SK-N-SH treated with all-trans-retinoic acid at 6 μM for 48 hours (cell line): ENCODE measurements around the gene STARD10.
"Not testable (repeated sequence)": the region's sequence is repeated elsewhere in the genome, so short reads cannot be mapped to it uniquely, and the experiment has no call there.

ENCODE experiments used
- ATAC-seq: fragments of 200-7000 bp; cut with Tn5 transposase; 3 replicates; pipeline ENCODE4 v1.9.1; 2020; ENCODE audit warnings: mild to moderate bottlenecking, moderate library complexity
- ARNTL ChIP-seq: fragments of 450-650 bp; formaldehyde crosslinking; IDR thresholded peaks from 2 replicates; pipeline ENCODE4 v1.5.0; 2020; ENCODE audit warnings: low read depth, mild to moderate bottlenecking, moderate library complexity, borderline replicate concordance
- BACH2 ChIP-seq: fragments of 250-450 bp; sonication (Bioruptor Pico); IDR thresholded peaks from 2 replicates; pipeline ENCODE4 v1.9.0; 2021; ENCODE audit warnings: mild to moderate bottlenecking, borderline replicate concordance
- CSDC2 ChIP-seq: fragments of 250-450 bp; sonication (Bioruptor Pico); IDR thresholded peaks from 2 replicates; pipeline ENCODE4 v1.5.0; 2020; ENCODE audit warnings: mild to moderate bottlenecking, moderate library complexity
- ESRRG ChIP-seq: fragments of 250-450 bp; sonication (Bioruptor Pico); IDR thresholded peaks from 2 replicates; pipeline ENCODE4 v1.6.1; 2021; ENCODE audit warnings: mild to moderate bottlenecking
- GLIS3 ChIP-seq: fragments of 250-450 bp; sonication (Bioruptor Pico); IDR thresholded peaks from 2 replicates; pipeline ENCODE4 v1.5.0; 2020; ENCODE audit warnings: mild to moderate bottlenecking, moderate library complexity
- ISL1 ChIP-seq: fragments of 250-450 bp; sonication (Bioruptor Pico); IDR thresholded peaks from 2 replicates; pipeline ENCODE4 v2.1.2; 2022; ENCODE audit warnings: mild to moderate bottlenecking, moderate library complexity
- OSR1 ChIP-seq: fragments of 250-450 bp; sonication (Bioruptor Pico); IDR thresholded peaks from 2 replicates; pipeline ENCODE4 v1.8.0; 2022; ENCODE audit warnings: moderate library complexity, mild to moderate bottlenecking, inconsistent platforms
- POU6F1 ChIP-seq: fragments of 250-450 bp; sonication (Bioruptor Pico); IDR thresholded peaks from 2 replicates; pipeline ENCODE4 v1.8.0; 2021; ENCODE audit warnings: low read depth, mild to moderate bottlenecking, moderate library complexity, borderline replicate concordance
- RARB ChIP-seq: fragments of 250-450 bp; sonication (Bioruptor Pico); IDR thresholded peaks from 2 replicates; pipeline ENCODE4 v1.8.0; 2021; ENCODE audit warnings: mild to moderate bottlenecking, moderate library complexity
- SNAI2 ChIP-seq: fragments of 250-450 bp; sonication (Bioruptor Pico); IDR thresholded peaks from 2 replicates; pipeline ENCODE4 v1.5.0; 2020; ENCODE audit warnings: mild to moderate bottlenecking, moderate library complexity
- TCF4 ChIP-seq: fragments of 250-450 bp; sonication (Bioruptor Pico); IDR thresholded peaks from 2 replicates; pipeline ENCODE4 v1.8.0; 2021; ENCODE audit warnings: mild to moderate bottlenecking, moderate library complexity, borderline replicate concordance
- TOX ChIP-seq: fragments of 250-450 bp; sonication (Bioruptor Pico); IDR thresholded peaks from 2 replicates; pipeline ENCODE4 v1.8.0; 2021; ENCODE audit warnings: mild to moderate bottlenecking, moderate library complexity, borderline replicate concordance
- TSHZ2 ChIP-seq: fragments of 250-450 bp; sonication (Bioruptor Pico); IDR thresholded peaks from 2 replicates; pipeline ENCODE4 v1.5.0; 2020; ENCODE audit warnings: mild to moderate bottlenecking, moderate library complexity
- ZC3H10 ChIP-seq: fragments of 250-450 bp; sonication (Bioruptor Pico); IDR thresholded peaks from 2 replicates; pipeline ENCODE4 v1.5.1; 2021; ENCODE audit warnings: mild to moderate bottlenecking, moderate library complexity
- ZFP3 ChIP-seq: fragments of 250-450 bp; sonication (Bioruptor Pico); IDR thresholded peaks from 2 replicates; pipeline ENCODE4 v1.5.0; 2020; ENCODE audit warnings: mild to moderate bottlenecking, moderate library complexity
- ZFP30 ChIP-seq: fragments of 450-650 bp; formaldehyde crosslinking; IDR thresholded peaks from 2 replicates; pipeline ENCODE4 v1.5.0; 2022; ENCODE audit warnings: mild to moderate bottlenecking, moderate library complexity
- ZNF70 ChIP-seq: fragments of 450-650 bp; formaldehyde crosslinking; IDR thresholded peaks from 2 replicates; pipeline ENCODE4 v1.5.0; 2020; ENCODE audit warnings: mild to moderate bottlenecking, moderate library complexity
- ZNF8 ChIP-seq: fragments of 450-650 bp; formaldehyde crosslinking; IDR thresholded peaks from 2 replicates; pipeline ENCODE4 v1.5.0; 2020; ENCODE audit warnings: mild to moderate bottlenecking, moderate library complexity
- TF ChIP-seq, protein P1 (sequence below): fragments of 250-450 bp; sonication (Bioruptor Pico); IDR thresholded peaks from 2 replicates; pipeline ENCODE4 v1.8.0; 2020; ENCODE audit warnings: mild to moderate bottlenecking, moderate library complexity, borderline replicate concordance
- TF ChIP-seq, protein P2 (sequence below): fragments of 250-450 bp; sonication (Bioruptor Pico); IDR thresholded peaks from 2 replicates; pipeline ENCODE4 v1.5.1; 2021; ENCODE audit warnings: mild to moderate bottlenecking, moderate library complexity
- TF ChIP-seq, protein P3 (sequence below): fragments of 250-450 bp; sonication (Bioruptor Pico); IDR thresholded peaks from 2 replicates; pipeline ENCODE4 v1.5.1; 2020; ENCODE audit warnings: low read depth, mild to moderate bottlenecking, moderate library complexity

Gene STARD10

GRCh38 chr11:72793076-72793424, 797 bp downstream of the STARD10 start:
- TF ChIP-seq, protein P1, sequence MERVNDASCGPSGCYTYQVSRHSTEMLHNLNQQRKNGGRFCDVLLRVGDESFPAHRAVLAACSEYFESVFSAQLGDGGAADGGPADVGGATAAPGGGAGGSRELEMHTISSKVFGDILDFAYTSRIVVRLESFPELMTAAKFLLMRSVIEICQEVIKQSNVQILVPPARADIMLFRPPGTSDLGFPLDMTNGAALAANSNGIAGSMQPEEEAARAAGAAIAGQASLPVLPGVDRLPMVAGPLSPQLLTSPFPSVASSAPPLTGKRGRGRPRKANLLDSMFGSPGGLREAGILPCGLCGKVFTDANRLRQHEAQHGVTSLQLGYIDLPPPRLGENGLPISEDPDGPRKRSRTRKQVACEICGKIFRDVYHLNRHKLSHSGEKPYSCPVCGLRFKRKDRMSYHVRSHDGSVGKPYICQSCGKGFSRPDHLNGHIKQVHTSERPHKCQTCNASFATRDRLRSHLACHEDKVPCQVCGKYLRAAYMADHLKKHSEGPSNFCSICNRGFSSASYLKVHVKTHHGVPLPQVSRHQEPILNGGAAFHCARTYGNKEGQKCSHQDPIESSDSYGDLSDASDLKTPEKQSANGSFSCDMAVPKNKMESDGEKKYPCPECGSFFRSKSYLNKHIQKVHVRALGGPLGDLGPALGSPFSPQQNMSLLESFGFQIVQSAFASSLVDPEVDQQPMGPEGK (CRISPR knock-in tag): no peak
- TF ChIP-seq CSDC2 (CRISPR knock-in tag) (no peak), TSHZ2 (CRISPR knock-in tag) (no peak), ZNF70 (CRISPR knock-in tag) (no peak), RARB (CRISPR knock-in tag) (no peak)
- TF ChIP-seq, protein P2, sequence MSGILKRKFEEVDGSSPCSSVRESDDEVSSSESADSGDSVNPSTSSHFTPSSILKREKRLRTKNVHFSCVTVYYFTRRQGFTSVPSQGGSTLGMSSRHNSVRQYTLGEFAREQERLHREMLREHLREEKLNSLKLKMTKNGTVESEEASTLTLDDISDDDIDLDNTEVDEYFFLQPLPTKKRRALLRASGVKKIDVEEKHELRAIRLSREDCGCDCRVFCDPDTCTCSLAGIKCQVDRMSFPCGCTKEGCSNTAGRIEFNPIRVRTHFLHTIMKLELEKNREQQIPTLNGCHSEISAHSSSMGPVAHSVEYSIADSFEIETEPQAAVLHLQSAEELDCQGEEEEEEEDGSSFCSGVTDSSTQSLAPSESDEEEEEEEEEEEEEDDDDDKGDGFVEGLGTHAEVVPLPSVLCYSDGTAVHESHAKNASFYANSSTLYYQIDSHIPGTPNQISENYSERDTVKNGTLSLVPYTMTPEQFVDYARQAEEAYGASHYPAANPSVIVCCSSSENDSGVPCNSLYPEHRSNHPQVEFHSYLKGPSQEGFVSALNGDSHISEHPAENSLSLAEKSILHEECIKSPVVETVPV: no peak
- no peak for ATAC-seq

DNA sequence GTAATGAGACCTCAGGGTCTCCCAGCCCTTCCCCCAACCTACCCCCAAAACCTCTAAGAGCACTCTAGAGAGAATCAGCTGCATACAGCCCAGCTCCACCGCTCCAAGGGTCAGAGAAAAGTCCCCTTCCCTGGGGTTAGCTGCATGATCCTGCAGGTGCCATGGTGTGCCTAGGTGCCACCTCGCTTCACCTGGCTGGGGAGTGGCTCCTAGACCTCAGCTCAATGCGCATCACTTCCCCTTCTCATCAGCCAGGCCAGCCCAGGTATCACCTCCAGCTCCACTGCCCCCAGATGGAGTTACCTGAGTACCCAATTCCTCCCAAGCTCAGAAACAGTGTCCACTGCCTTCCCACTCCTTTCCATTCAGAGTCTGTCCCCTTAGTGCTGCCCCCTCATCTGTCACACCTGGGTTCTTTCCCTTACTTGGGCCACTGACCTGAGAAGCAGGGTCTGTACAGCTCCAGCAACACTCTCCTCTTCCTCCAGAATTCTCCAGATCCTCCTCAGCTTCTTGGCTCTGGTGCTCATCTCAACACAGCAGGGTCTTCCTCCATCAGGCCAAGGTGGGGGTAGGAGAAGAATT, 1.3 kb downstream of the STARD10 start:
- ATAC-seq: no peak
- TF ChIP-seq ZFP3 (CRISPR knock-in tag): no peak
- TF ChIP-seq, all 23 proteins: peak for 0

DNA sequence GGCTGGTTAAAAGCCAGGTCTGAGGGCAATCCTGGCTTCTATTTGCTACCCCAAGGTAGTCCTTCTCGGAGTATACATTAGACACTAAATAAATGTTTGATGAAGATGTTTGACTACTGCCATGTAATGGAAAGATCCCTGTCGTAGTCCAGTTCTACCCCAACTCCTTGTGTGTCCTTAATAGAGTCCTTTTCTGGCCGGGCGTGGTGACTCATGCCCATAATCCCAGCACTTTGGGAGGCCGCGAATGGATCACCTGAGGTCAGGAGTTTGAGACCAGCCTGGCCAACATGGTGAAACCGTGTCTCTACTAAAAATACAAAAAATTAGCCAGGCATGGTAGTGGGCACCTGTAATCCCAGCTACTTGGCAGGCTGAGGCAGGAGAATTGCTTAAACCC, 2.6 kb downstream of the STARD10 start:
- ATAC-seq: not testable (repeated sequence)

GRCh38 chr11:72789493-72790131, 4.2 kb downstream of the STARD10 start:
- no peak for ATAC-seq
- TF ChIP-seq TOX (CRISPR knock-in tag): no peak
- TF ChIP-seq POU6F1: no peak
- TF ChIP-seq BACH2 (CRISPR knock-in tag): no peak
- TF ChIP-seq TCF4 (CRISPR knock-in tag): no peak
- TF ChIP-seq OSR1: no peak
- TF ChIP-seq GLIS3: no peak
- TF ChIP-seq, protein P2: no peak
- TF ChIP-seq ZFP30 (CRISPR knock-in tag): no peak
- no peak for TF ChIP-seq SNAI2 (CRISPR knock-in tag)
- no peak for TF ChIP-seq ZC3H10 (CRISPR knock-in tag)
- TF ChIP-seq ISL1 (CRISPR knock-in tag): no peak
- no peak for TF ChIP-seq ZNF70 (CRISPR knock-in tag)
- no peak for TF ChIP-seq ZFP3 (CRISPR knock-in tag)
- TF ChIP-seq RARB (CRISPR knock-in tag): no peak
- TF ChIP-seq, protein P1 (CRISPR knock-in tag): no peak
- no peak for TF ChIP-seq ZNF8 (CRISPR knock-in tag)
- no peak for TF ChIP-seq CSDC2 (CRISPR knock-in tag)
- TF ChIP-seq, protein P3, sequence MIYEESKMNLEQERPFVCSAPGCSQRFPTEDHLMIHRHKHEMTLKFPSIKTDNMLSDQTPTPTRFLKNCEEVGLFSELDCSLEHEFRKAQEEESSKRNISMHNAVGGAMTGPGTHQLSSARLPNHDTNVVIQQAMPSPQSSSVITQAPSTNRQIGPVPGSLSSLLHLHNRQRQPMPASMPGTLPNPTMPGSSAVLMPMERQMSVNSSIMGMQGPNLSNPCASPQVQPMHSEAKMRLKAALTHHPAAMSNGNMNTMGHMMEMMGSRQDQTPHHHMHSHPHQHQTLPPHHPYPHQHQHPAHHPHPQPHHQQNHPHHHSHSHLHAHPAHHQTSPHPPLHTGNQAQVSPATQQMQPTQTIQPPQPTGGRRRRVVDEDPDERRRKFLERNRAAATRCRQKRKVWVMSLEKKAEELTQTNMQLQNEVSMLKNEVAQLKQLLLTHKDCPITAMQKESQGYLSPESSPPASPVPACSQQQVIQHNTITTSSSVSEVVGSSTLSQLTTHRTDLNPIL: no peak
- TF ChIP-seq ARNTL (CRISPR knock-in tag): no peak
- no peak for TF ChIP-seq ESRRG (CRISPR knock-in tag)
- TF ChIP-seq, all 23 proteins: peak for 0
